K562 (cell line): ENCODE data around the gene CXCR5. TPM values are rescaled to one million over a fixed set of nuclear protein-coding genes. Genes with fewer than 3 reads are reported as not detected.

ENCODE experiments used
- CBX1 ChIP-seq: sonication (generic); IDR thresholded peaks from 2 replicates; pipeline ENCODE4 v1.6.1; 2016; ENCODE audit warnings: antibody characterized with exemption, low read depth, mild to moderate bottlenecking
- CHD4 ChIP-seq: fragments of 200-600 bp; sonication (generic); IDR thresholded peaks from 3 replicates; pipeline ENCODE4 v1.6.1; 2012; ENCODE audit warnings: low read depth, mild to moderate bottlenecking, mixed read lengths, low read length, inconsistent platforms; ENCODE audit not compliant: insufficient read depth, insufficient replicate concordance, poor library complexity, severe bottlenecking
- L3MBTL2 ChIP-seq: fragments of 450-650 bp; IDR thresholded peaks from 2 replicates; pipeline ENCODE4 v1.6.1; 2016; ENCODE audit warnings: mild to moderate bottlenecking, moderate library complexity
- MCM2 ChIP-seq: fragments of 450-650 bp; IDR thresholded peaks from 2 replicates; pipeline ENCODE4 v1.6.1; 2017; ENCODE audit warnings: low read depth, mild to moderate bottlenecking
- PHB ChIP-seq: fragments of 250-450 bp; sonication (Bioruptor Pico); IDR thresholded peaks from 2 replicates; pipeline ENCODE4 v1.5.0; 2021
- POLR2H ChIP-seq: IDR thresholded peaks from 2 replicates; pipeline ENCODE4 v1.6.1; 2016; ENCODE audit warnings: missing genetic modification characterization, low read depth, mild to moderate bottlenecking, control low read depth, missing compliant biosample characterization, moderate library complexity
- SMARCB1 ChIP-seq: IDR thresholded peaks from 2 replicates; pipeline ENCODE4 v1.6.1; 2011; ENCODE audit warnings: improper control_type of control experiment, low read depth; ENCODE audit not compliant: insufficient read length
- TCF3 ChIP-seq: sonication (generic); formaldehyde crosslinking; IDR thresholded peaks from 2 replicates; pipeline ENCODE4 v1.4.0; 2020; ENCODE audit warnings: mild to moderate bottlenecking, missing genetic modification reagents
- TCF7L2 ChIP-seq: fragments of 150-350 bp; IDR thresholded peaks from 2 replicates; pipeline ENCODE4 v1.6.1; 2016; ENCODE audit warnings: low read depth, mild to moderate bottlenecking, low read length, moderate library complexity
- ZC3H4 ChIP-seq: sonication (generic); formaldehyde crosslinking; IDR thresholded peaks from 2 replicates; pipeline ENCODE4 v1.9.0; 2021; ENCODE audit warnings: missing genetic modification reagents, borderline replicate concordance
- ZNF395 ChIP-seq: fragments of 200-800 bp; sonication (Bioruptor generic); IDR thresholded peaks from 2 replicates; pipeline ENCODE4 v1.6.1; 2017; ENCODE audit warnings: missing genetic modification characterization, missing compliant biosample characterization
- ZNF639 ChIP-seq, 2 experiments: fragments of 200-800 bp in 1 of 2; sonication (Bioruptor generic) in 1 of 2; sonication (generic) in 1 of 2; formaldehyde crosslinking in 1 of 2; IDR thresholded peaks in 1 of 2; conservative IDR thresholded peaks in 1 of 2; 2 replicates each; pipeline versions ENCODE4 v1.5.0 to v1.6.1; 2016 to 2020; ENCODE audit warnings: missing compliant biosample characterization in 1 of 2, missing genetic modification characterization in 1 of 2, missing genetic modification reagents in 1 of 2
- polyA plus RNA-seq, 8 experiments: library from polyadenylated mRNA; depleted of rRNA in 4 of 8; stranded (reverse) in 5 of 8; unstranded in 3 of 8; fragments of >200 nt; fragmentation: Nextera tagmentation in 2 of 8; fragmentation: Illumina TruSeq in 1 of 8; extraction: Ambion mirVana in 2 of 8; extraction: Trizol in 1 of 8; gene quantifications; 2 replicates each; pipeline versions ENCODE4 v1.2.1 to v1.2.3, GENCODE V29; 2011 to 2014; ENCODE audit warnings: inconsistent platforms in 1 of 8, missing spikeins in 1 of 8
- total RNA-seq, 7 experiments: library from RNA; depleted of rRNA in 6 of 7; stranded (reverse); fragments of >200 nt in 6 of 7; fragmentation: Illumina TruSeq in 2 of 7; extraction: Trizol in 2 of 7; gene quantifications; 2 replicates each; pipeline versions ENCODE4 v1.2.1 to v1.2.3, GENCODE V29; 2011 to 2021; ENCODE audit warnings: low replicate concordance in 1 of 7
- TF ChIP-seq, protein P1 (sequence below): fragments of 450-650 bp; formaldehyde crosslinking; IDR thresholded peaks from 2 replicates; pipeline ENCODE4 v1.4.0; 2022; ENCODE audit warnings: mild to moderate bottlenecking, moderate library complexity
- TF ChIP-seq, protein P2 (sequence below): fragments of 250-450 bp; sonication (Bioruptor Pico); IDR thresholded peaks from 2 replicates; pipeline ENCODE4 v1.8.0; 2021; ENCODE audit warnings: moderate library complexity, mild to moderate bottlenecking, inconsistent platforms
- TF ChIP-seq, protein P3 (sequence below): conservative IDR thresholded peaks from 2 replicates; pipeline ENCODE4 v1.6.1; 2011; ENCODE audit warnings: low read depth, mild to moderate bottlenecking, low read length; ENCODE audit not compliant: control insufficient read depth

CXCR5 gene
- total and polyA plus RNA-seq, 9 of the 15 experiments (the other 6 are each of a cell fraction or from before 2014, with no cell fraction given): 0.03 to 0.06 TPM; not detected in 7

DNA sequence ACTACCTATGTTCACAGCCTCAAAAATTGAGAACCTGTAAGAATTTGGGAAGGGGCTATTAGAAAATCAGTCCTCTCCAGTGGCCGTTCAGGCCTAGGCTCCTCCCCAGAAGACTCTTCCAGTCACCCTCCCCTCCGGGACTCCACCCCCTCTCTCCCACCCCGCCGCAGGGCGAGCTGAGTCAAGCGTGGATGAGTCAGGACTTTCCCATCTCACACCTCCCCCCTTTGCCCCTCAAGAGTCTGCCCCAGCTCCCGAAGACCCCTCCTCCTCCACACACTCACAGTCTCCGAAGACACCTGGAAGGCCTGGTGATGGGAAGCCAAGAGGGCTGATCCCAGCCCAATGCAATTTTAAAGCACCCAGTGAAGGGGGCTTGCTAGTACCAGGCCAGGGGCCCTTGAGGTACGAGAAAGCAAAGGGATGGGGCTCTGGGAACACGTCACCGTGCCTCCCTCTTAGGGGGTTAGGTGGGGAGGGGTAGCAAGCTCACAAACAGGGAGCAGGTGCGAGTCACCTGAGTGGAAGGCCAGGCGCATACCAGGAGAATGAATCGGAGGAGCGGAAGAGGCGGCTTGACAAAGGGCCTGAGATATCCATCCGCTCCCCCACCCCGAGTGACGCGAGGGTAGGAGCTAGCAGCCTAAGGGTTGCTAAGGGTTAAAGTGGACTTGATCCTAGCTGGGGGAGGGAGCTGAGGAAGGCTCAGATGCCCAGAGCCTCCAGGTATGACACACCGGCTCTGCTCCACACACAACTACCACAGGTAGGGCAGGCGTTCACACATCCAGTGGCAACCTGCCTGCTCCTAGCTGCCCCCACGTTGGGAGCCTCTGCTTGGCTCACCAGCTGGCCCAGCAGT lies 28.4 kb downstream of the CXCR5 start (continued):
- TF ChIP-seq ZNF639 (CRISPR knock-in tag; conservative IDR thresholded peaks at IDR 0.05 in 1 of 2, IDR thresholded peaks at IDR 0.05 in 1 of 2): no peak; a peak in 1 of 4 replicates
- TF ChIP-seq, protein P1, sequence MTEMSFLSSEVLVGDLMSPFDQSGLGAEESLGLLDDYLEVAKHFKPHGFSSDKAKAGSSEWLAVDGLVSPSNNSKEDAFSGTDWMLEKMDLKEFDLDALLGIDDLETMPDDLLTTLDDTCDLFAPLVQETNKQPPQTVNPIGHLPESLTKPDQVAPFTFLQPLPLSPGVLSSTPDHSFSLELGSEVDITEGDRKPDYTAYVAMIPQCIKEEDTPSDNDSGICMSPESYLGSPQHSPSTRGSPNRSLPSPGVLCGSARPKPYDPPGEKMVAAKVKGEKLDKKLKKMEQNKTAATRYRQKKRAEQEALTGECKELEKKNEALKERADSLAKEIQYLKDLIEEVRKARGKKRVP (CRISPR knock-in tag): no peak
- no peak for TF ChIP-seq POLR2H (tag)
- no peak for TF ChIP-seq MCM2
- TF ChIP-seq ZC3H4: no peak
- 0 out of 2 replicates have a peak, but pooled peaks have one; percentile 5 for TF ChIP-seq TCF3 (CRISPR knock-in tag)
- no peak for TF ChIP-seq PHB (CRISPR knock-in tag)
- TF ChIP-seq ZNF395: no peak
- TF ChIP-seq CBX1: no peak
- TF ChIP-seq SMARCB1: no peak
- TF ChIP-seq CHD4: no peak
- no peak for TF ChIP-seq TCF7L2
- TF ChIP-seq L3MBTL2: peak; percentile 60
- TF ChIP-seq, protein P2, sequence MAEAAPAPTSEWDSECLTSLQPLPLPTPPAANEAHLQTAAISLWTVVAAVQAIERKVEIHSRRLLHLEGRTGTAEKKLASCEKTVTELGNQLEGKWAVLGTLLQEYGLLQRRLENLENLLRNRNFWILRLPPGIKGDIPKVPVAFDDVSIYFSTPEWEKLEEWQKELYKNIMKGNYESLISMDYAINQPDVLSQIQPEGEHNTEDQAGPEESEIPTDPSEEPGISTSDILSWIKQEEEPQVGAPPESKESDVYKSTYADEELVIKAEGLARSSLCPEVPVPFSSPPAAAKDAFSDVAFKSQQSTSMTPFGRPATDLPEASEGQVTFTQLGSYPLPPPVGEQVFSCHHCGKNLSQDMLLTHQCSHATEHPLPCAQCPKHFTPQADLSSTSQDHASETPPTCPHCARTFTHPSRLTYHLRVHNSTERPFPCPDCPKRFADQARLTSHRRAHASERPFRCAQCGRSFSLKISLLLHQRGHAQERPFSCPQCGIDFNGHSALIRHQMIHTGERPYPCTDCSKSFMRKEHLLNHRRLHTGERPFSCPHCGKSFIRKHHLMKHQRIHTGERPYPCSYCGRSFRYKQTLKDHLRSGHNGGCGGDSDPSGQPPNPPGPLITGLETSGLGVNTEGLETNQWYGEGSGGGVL: no peak
- TF ChIP-seq, protein P3, sequence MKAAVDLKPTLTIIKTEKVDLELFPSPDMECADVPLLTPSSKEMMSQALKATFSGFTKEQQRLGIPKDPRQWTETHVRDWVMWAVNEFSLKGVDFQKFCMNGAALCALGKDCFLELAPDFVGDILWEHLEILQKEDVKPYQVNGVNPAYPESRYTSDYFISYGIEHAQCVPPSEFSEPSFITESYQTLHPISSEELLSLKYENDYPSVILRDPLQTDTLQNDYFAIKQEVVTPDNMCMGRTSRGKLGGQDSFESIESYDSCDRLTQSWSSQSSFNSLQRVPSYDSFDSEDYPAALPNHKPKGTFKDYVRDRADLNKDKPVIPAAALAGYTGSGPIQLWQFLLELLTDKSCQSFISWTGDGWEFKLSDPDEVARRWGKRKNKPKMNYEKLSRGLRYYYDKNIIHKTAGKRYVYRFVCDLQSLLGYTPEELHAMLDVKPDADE: 0 out of 2 replicates have a peak, but pooled peaks have one; percentile 50
